ENCODE data around the gene VAV2.
"Not testable (repeated sequence)": the region's sequence is repeated elsewhere in the genome, so short reads cannot be mapped to it uniquely, and the experiment has no call there.

Gene VAV2

DNA sequence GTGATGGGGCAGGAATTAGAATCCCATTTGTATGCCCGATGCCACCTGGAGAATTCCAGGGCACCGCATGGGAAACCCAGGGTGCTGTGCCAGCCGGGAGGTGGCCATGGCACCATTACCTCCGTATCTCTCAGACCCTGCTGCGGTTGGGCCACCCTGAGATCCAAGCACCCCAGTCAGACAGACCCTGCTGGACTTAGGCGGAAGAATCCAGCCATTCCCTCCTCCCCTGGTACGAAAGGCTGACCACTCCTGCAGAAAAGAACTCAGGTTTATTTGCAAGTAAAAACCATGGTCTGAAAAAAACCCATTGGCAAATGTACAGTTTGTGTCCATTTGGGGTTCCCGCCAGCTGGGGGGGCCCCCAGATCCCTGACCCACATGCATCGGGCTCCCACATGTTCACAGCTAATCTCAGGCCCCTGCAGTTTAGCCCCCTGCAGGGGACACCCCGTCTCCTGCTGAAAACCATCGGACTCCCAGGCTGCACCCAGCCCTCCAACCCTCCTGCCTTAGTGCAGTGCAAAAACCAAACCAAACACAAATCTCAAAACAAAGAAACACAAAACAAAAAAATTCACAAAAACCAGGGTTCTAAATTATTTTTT is 230.4 kb downstream of the VAV2 start:
- no peak for DNase-seq

DNA sequence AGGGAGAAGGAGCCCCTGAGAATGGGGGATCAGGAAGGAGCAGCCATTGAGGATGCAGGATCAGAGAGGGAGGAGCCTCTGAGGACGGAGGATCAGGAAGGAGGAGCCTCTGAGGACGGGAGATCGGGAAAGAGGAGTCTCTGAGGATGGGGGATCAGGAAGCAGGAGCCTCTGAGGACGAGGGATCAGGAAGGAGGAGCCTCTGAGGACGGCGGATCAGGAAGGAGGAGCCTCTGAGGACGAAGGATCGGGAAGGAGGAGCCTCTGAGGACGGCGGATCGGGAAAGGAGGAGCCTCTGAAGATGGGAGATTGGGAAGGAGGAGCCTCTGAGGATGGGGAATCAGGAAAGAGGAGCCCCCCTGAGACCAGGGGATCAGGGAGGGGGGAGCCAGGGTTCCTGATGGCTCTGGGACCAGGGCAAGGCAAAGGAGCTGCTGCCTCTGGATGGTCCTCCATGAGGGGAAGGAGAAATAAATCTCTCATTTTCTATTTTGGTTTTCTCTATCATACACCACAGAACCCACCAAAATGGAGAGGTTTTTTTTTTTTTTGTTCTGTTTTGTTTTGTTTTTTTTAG is 231.3 kb downstream of the VAV2 start:
- DNase-seq, result no peak

DNA sequence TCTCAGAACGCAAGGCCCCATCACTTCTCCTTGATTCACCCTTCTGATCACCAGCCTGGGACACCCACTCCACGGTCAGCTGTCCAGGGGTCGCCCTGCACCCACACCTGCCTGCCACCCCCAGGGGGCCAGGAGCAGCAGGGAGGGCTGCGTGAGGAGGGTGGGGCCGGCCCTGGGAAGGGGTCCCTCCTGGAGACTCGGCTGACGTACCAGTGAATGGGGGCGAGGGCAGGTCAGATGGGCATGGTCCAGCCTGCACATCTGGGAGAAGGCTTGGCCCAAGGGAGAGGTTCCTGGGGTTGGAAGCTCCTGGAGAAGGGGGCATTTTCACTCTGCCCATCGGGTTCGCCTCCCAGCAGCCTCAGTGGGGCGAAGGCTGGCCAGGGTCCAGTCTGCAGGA is 232.2 kb downstream of the VAV2 start:
- no peak for DNase-seq

DNA sequence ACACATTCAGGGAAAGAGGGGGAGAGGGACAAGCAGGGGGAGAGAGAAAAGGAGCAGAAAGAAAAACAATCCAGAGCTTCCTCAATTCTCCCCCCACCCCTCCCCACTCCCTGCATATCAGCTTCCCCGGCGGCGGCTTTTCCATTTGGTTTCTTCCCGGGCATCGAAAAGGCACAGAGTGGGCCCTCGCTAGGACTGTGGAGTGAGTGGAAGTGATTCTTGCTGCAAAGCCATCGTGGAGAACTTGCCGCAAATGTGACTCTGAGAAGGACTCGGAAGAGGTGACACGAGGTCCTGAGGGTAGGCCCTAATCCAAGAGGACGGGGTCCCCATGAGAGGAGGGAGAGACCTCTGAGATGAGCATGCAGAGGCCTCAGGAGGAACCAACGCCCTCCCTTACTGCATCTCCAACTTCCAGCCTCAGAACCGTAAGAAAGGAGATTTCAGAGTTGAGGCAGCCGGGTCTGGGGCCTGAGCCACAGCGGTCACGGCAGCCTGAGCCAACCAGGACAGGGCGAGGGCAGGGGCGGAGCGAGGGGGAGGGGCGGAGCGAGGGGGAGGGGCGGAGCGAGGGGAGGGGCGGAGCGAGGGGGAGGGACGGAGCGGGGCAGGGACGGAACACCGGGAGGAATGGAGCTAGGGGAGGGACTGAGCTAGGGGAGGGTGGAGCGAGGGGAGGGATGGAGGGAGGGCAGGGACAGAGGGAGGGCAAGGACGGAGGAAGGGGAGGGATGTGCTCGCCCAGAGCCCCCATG is 232.8 kb downstream of the VAV2 start:
- no peak for DNase-seq

DNA sequence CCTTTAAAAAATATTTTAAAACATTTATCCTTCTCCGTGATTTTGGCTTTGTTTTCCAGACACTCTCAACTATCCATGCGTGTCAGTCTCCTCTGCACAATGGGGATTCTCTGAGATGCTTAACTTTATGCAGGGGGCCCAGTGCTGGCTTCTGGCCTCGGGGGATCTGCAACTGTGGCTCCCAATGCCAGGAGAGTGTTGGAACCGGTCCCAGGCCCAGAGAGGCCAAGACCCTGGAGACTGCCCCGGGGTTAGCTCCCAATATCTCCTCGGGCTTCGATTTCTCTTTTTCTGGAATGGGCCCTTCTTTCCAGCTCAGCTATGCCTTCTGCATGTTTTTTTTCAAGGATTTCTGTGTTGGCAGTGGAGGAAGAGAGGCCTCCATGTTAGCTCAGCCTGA is 233.9 kb downstream of the VAV2 start:
- no peak for DNase-seq

DNA sequence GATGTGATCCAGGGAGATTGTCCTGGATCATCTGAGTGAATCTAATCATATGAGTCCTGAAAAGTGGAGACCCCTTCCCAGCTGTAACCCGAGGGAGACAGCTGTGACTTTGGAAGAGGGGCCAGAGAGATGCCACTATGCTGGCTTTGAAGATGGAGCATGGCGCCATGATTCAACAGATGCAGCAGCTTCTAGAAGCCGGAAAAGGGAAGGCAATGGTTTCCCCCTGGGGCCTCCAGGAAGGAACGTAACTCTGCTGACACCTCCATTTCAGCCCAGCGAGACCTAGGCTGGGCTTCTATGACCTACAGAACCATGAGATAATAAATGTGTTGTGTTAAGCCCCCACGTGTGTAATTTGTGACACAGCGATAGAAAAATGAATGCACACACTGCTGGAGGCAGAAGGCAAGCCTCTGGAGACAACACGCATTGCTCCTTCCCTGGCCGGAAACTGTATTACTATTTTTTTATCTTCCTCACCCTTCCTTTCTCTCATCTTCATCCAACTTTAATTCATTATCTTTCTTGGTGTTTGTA is 237.4 kb downstream of the VAV2 start:
- no peak for DNase-seq

DNA sequence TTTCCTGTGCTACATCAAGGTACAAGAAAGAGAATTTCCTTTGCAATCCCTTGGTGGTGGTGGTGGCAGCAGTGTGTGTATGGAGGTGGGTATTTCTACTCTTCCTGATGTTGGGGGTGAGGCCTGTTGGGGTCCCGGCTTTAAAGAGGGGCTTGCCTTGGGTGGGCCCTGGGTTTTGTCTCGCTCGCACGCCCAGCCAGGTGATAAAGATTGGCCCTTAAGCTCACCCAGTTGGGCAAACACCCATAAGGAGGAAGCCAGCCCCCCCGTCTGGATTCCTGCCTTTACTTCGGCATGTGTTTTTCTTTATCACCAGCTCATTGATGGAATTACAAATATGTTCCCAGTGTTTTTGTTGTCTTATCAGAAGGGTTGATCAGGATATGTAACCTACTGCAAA is 237.9 kb downstream of the VAV2 start:
- no peak for DNase-seq

DNA sequence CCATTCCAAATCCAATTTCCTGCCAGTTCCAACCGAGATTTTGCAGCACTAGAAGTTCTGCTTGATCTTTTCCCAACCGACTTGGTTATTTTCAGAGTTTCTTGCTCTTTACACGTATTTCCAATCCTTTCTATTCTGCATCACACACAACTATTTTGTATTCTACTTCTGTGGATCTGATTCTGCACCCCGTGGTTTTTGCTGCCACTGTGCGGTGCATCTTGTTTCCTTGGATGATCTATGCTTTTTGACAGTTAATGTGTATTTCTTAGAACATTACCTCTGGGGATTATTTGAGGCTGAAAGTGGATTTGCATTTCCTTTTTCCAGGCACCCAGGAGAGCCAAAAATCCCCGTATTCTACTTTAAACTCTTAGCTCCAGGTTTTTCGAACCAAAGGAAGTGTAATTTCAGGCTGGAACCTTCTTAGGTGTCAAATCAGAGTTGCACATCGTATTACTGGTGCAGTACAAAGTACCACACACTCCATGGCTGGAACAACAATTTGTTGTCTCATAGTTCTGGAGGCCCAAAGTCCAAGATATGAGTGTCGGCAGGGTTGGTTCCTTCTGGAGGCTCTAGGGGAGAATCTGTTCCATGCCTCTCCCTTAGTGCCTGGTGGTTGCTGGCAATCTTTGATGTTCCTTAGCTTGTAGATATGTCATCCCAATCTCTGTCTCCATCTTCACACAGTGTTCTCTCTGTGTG is 239.2 kb downstream of the VAV2 start:
- DNase-seq, result no peak

DNA sequence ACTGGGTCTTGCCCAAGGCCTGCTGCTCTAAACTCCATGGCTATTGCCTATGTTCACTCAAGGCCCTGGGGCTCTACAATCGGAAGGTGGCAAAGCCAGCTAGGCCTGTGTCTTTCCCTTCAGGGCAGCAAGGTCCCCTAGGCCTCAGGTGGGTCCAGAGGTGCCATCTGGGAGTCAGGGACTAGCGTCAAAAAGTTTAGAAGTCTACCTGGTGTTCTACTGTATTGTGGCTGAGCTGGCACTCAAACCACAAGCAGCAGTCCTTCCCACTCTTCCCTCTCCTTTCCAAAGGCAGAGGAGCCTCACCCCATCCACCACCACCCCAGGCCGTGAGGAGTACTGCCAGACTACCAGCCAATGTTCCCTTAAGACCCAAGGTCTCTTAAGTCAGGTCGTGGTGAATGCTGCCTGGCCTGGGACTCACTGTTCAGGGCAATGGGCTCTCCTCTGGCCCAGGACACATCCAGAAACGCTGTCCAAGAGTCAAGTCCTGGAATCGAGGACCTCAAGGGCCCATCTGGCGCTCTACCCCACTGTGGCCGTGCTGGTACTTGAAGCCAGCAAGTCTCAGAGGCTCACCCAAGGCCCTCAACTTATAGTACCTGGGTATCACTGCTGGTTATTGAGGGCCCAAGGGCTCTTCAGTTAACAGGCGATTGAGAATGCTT is 241.0 kb downstream of the VAV2 start:
- no peak for DNase-seq

DNA sequence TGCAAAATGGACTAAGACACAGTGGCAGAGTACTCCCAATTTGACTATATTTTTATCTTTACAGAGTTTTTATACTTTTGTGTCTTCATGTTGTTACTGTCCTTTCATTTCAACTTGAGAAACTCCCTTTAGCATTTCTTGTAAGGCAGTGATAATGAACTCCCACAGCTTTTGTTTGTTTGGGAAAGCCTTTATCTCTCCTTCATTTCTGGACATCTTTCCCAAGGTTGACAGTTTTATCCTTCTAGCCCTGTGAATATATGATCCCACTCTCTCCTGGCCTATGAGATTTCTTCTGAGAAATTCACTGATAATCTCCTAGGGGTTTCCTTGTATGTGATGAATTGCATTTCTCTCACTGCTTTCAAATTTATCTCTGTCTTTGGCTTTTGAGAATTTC is 244.8 kb downstream of the VAV2 start:
- DNase-seq, result no peak

DNA sequence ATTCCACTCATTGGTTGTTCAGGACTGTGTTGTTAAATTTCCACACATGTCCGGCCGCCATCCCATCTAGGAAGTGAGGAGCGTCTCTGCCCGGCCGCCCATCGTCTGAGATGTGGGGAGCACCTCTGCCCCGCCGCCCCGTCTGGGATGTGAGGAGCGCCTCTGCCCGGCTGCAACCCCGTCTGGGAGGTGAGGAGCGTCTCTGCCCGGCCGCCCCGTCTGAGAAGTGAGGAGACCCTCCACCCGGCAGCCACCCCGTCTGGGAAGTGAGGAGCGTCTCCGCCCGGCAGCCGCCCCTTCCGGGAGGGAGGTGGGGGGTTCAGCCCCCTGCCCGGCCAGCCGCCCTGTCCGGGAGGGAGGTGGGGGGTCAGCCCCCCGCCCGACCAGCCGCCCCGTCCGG is 247.6 kb downstream of the VAV2 start:
- DNase-seq, result not testable (repeated sequence)

DNA sequence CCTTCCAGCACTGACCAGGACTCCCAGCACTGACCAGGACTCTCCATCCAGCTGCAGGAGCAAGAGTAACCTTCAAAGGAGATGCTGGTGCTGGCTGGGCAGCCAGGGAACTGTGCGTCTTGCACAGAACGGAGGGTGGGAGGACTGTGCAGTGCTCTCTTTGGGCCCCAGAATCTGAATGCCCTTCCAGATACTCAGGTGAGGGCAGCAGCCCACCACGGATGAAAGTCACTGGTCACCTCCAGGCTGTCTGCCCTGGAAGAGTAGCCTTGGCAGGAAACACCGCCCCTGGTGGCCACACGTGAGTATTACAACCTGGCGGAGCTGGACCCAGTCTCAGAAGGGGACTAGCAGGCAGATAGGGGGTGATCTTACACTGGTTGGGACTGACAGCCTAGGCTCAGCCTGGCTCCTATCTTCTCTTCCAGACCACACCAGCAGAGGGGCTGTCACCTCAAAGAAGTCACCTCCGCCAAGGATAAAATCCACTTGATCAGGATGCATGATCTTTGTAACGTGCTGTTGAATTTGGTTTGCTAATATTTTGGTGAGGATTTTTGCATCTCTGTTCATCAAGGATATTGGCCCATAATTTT is 249.2 kb downstream of the VAV2 start:
- DNase-seq, result peak; percentile 40

DNA sequence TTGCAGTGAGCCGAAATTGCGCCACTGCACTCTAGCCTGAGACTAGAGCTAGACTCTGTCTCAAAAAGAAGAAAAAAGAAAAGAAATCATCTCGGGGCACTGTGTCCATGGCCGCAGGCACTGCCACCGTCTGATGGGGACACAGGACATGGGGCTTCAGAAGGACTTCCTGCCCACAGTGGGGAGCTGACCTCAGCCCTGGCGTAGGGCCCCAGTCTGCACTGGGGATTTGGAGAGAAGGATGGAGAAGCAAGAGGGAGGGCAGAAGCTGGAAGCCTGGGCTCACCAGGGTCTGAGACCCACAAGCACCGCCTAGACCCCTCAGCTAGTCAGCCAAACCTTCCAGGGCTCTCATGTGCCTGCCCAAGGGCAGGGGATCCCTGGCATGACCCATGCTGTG is 249.9 kb downstream of the VAV2 start:
- no peak for DNase-seq

DNA sequence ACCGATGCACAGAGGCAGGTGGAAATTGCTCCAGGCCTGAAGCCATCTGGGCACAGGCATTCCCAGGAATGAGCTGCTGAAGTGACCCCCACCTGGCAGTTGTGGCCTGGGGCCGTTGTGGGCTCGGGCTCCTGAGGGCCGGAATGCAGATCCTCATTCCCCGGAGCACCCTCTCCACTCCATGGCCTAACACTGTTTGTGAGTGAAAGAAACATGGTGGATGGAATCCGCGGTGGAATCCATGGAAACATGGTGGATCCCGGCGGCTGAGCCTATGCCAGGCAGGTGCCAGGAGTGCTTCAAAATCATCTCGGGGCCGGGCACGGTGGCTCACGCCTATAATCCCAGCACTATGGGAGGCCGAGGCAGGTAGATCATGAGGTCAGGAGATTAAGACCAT is 250.4 kb downstream of the VAV2 start:
- no peak for DNase-seq

DNA sequence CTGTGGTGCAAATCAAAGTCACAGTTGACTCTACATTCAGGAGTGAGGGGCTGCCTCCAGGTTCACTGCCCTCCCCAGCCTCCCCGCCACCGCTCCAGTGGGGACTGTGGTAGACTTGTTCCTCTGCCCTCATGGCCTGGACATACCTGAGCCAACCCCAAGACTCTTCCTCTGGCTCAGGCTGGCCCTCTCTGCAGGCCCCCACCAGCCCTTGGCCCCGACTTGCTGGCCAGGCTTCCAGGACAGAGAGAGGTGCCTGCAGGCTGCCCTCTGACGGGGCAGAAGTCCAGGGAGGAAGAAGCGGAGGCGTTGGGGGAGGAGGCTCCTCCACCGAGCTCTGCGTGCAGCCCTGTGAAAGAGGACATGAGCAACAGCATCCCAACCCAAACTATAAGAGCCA is 251.2 kb downstream of the VAV2 start:
- no peak for DNase-seq

DNA sequence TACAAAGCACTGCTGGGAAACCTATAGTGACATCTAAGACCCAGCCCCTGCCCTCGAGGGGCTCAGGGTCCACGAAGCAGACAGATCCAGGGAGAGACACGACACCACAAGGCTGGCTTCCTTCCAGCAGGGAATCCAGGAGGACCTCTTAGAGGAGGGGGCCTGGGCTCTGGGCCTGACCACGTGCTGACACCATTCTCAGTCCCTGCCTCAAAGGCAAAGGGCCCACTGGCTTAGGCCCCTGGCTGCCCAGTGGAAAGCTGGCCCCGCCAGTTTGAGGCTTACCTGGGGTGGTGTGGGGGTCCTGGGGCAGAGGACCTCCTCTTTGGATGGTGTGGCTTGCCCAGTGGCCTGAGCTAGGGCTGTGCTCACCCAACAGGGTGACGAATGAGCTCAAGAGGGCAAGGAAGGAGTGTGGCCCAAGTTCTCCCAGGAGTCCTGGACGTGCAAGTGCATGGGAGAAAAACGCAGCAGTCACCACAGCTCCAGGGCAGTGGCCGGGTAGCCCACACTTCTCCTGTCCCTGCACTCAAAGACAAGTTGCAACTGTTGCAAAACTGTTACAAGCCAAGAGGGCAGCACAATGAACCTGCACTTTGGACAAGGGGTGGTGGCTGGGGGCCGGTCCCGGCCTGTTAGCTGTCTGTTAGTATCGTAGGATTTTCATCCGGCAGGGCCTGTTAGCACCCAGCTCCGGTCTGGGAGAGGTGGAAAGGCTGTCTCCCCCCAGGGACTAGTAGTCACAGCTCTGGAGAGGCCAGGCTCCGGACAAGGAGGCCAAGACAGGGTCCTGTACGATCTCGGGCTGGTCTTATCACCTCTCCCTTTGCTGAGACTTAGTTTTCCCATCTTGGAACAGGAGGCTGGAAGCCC is 252.5 kb downstream of the VAV2 start:
- DNase-seq, result no peak

DNA sequence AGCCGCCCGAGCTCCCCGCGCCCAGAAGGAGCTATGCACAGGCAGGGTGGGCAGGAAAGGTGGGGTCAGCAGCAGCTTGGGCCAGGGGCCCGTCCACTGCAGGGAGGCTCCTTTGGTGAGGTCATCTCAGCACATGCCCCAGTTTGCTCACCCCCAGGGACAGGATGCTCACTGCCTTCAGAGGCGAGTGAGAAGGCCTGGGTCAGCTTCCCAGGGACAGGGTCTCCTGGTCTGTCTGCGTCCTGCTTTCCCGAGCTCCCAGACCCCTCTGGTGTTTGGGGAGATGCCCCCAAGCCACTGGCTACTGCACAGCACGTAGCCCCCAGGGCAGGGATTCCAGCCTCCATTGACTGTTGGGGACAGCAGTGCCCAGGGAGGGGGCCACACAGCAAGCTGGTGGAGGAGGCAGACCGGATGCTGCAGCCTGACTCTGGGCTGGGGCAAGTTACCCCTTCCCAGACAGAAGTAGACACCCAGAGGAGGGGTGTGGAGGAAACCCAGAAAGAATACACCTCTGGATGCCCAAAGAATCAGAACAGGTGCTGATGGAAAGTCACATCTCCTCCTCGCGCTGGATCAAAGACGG is 253.4 kb downstream of the VAV2 start:
- DNase-seq, result no peak

DNA sequence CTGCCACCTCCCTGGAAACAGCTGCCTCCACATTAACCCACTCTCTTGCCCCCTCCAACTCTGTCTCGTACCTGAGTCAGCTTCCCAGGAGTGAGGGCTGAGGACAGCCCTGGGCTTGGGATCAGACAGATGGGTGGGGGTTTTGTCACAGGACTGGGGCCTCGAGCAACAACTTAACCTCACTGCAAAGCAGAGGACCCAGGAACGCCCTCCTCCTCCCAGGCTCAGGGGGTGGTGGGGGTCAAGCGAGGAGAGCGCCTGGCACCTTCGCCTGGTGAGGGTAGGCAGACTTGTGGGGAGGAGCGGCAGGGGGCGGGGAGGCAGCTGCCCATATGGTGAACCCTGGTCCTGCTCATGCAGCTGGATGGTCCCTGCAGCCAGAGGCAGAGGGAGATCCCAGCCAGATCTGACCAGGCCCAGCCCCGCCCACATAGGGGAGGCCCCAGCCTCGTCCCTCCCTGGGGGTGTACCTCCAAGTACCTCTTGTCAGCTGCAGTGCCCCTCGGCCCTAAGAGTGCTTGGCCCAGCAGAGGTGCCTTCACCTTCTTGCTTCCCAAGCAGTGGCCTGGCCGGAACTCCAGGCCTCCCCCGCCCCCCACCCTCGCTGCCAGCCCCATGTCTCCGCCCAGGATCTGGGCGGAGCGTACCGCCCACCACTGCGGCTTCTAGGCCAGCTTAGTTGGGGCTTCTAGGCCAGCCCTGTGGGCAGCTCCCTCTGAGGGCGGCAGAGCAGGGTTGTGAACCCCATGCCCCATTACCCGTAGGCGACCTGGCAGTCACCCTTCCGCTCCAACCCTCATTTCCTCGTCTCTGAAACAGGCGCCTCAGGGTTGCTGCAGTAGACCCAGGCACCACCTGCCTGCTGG is 254.1 kb downstream of the VAV2 start, which contains the start of gene SARDH:
TSS of gene SARDH (minus strand) at position 579 of the 866 bp plus-strand sequence. CDS start 4,179 bp downstream, outside the sequence.
- no peak for DNase-seq

DNA sequence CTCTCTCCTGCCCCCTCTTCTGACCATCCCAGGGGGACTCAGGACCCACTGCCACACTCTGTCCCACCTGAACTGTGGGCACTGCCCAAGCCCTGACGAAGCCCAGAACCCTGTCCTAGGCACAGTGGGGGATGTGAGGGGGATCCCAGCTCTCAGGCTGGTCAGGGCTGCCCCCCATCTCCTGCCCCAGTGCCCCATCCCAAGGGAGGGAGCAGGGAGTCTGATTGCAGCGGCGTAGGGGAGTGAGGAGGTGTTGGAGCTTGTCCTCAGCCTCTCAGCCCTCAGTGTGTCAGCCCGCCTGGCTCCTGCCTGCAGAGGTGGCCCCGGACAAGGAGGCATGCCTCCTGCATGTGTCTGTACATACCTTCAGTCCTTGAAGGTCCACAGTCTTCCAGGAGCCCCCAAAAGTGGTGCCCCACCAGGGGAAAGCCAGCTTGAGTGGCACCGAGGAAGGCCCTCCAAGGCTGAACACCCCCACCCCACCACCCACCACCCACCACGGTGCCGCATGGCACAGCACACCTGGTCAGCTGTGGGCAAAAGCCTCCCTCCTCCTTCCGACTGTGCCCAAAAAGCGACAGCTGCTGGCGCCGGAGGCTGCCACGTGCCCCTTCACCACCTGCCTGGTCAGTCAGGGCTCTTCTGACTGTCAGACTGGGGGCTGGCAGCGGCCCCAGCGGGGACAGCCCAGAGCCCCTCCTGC is 254.9 kb downstream of the VAV2 start:
- no peak for DNase-seq
